Activated CD8-positive, alpha-beta memory T cell treated with anti-CD3 and anti-CD28 coated beads, Interleukin-2, amount 50 U/mL, for 48 hours (primary cell): ENCODE results near the gene SOX10.

ENCODE experiments used
- DNase-seq: peaks from one replicate; pipeline ENCODE4 v3.0.0-alpha.2; 2020

Gene SOX10

DNA sequence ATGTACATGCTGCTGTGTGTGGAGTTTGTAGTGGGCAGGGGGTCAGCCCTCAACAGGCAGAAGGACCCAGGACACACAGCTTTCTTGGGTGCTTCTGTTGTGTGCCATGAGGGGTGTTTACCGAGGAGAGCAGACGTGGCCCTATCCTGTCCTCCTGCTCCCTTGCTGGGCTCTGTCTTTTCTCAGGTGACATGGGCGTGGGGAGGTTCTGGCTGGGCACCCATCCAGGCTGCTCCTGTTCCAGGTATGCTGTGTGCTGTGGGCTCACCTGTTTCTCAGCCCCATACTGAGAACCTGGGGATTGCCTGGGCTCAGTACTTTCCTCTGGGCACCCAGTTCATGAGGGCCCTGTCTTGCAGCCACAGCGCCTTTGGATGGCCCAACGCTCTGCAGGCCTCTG is 55.0 kb downstream of the SOX10 start:
- no peak for DNase-seq

GRCh38 chr22:37927637-37927936 is 56.8 kb downstream of the SOX10 start:
- no peak for DNase-seq

GRCh38 chr22:37926771-37927636 is 57.4 kb downstream of the SOX10 start:
- DNase-seq: no peak

DNA sequence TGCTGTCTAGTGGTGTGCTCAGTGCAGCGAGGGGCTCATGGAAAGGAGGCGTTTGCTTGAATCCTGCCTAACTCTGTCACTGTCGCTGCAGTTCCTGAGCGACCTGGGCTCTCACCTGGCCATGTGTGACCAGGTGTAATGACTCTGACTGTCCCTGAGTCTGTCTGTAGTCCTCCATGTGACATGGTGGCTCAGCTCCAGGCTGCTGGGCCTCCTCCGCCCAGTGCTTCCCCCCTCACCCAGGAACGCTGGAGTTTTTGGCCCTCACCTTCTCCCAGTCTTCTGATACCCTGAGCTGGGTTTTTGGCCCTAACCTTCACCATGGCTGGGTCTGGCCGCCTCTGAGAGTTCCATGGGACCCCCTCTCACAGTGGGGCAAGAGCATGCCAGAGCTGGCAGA is 58.0 kb downstream of the SOX10 start:
- no peak for DNase-seq

GRCh38 chr22:37925767-37926166 is 58.6 kb downstream of the SOX10 start:
- DNase-seq: no peak

- DNase-seq: no peak
Observed at GRCh38 chr22:37925330-37925729, 59.0 kb downstream of the SOX10 start.

DNA sequence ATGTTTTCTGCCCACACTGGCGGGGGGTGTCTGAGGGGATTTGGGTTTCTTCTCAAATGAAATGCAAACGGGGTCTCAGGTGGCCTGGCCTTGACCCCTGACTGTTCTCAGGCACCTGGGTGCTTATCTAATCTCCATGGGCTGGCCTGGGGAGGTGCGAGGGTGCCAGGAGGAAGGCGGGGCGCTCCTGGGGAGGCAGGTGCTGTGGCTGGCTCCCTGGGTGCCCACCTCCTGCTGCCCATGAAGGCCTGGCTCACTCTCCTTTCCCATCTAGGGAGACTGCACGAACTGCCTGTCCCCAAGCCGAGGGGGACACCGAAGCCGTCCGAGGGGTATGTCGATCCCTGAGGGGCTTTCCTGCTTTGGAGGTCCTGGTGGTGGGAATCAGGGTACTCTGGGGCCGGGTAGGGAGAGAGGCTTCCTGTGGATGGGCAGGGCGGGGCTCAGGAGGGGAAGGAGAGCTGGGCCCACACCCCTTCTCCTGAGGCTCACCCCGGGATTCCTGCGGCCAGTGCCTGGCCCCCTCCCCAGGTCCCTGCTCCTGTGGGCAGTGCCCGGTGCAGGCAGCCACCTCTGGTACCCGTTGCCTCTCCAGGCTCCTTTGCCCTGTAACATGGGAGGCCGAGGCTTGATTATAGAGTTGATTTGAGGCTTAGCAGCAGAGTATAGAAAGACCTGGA is 59.8 kb downstream of the SOX10 start:
- DNase-seq: no peak

DNA sequence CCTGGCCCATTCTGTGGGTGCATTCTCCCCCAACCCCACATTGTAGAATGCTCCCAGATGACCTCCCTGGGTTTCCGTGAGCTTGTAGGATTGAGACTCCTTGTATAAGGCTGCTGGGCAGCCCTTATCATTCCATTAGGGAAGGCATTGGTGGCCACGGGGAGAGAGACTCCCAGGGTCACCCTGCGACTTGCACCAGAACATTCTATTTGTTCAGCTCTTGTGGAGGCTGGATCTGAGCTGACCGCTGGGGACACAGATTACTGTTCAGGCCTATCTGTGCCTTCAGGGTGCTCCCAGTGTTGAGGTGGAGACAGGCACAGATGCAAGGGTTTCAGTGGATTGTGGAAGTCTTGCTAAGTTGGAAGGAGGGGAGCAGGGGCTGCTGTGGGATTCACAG is 60.4 kb downstream of the SOX10 start:
- no peak for DNase-seq
